T-helper 1 cell treated with Interleukin-12 subunit alpha and Interleukin-12 subunit beta and Interleukin-4 antibody, amounts not matched to agents 30 μg/mL and 1 μg/mL, for 36 hours (primary cell): ENCODE data around the gene MTERF2.

Experiments used
- H3K27ac Mint-ChIP-seq: one replicate; pipeline ENCODE4 v1.8.0; 2021; ENCODE audit warnings: mild to moderate bottlenecking, mixed read lengths
- H3K27me3 Mint-ChIP-seq: one replicate; pipeline ENCODE4 v1.8.0; 2021; ENCODE audit warnings: low read depth, mixed read lengths
- H3K36me3 Mint-ChIP-seq: one replicate; pipeline ENCODE4 v1.8.0; 2021; ENCODE audit warnings: low read depth, mixed read lengths
- H3K4me1 Mint-ChIP-seq: one replicate; pipeline ENCODE4 v1.8.0; 2021; ENCODE audit warnings: low read depth, mixed read lengths
- H3K4me3 Mint-ChIP-seq: one replicate; pipeline ENCODE4 v1.8.0; 2021; ENCODE audit warnings: mild to moderate bottlenecking, moderate library complexity, mixed read lengths
- H3K9me3 Mint-ChIP-seq: one replicate; pipeline ENCODE4 v1.8.0; 2021; ENCODE audit warnings: mixed read lengths

MTERF2 gene

GRCh38 chr12:106976668-106977067 lies 10.3 kb downstream of the MTERF2 start:
- H3K4me1 Mint-ChIP-seq = no peaks in the 10 kb centered on the region
- H3K4me3 Mint-ChIP-seq = no peak overlapping the region
- H3K27me3 Mint-ChIP-seq = no peaks in the 10 kb centered on the region
- no peak overlapping the region for H3K27ac Mint-ChIP-seq
- H3K9me3 Mint-ChIP-seq = no peaks in the 10 kb centered on the region
- peaks cover 7% of the 10 kb centered on the region for H3K36me3 Mint-ChIP-seq

DNA sequence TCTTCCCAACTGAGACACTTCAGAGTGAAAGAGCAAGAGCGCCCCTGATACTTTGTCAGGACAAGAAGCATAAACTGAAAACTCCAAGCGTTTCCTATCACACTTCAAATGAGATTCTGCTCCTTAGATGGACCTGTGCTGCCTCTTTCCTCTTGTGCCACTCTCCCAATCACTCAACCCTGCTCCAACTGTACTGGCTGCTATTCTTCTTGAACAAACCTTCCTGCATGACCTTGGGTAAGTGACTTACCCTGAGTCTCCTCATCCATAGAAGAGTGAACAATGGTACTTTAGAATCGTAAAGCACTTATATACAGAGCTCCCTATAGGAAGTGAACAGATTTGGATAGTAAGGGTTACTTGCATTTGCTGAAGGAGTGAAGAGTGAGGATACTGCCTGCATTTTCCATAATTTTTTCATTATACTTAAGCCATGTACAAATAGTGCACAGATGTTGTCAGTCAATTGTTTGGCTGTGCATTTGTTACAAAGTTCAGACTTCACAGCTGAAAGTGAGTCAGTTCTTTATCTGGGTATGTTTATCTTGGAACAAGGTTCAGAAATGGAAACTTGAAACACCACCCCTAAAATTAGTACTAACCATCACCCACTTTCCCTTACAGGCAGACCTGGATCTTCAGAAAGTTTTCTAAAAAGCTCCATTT lies 10.8 kb downstream of the MTERF2 start:
- Mint-ChIP-seq H3K36me3 (peaks cover 11% of the 10 kb centered on the region), H3K27ac (no peak overlapping the region), H3K4me1 (peaks cover under 1% of the 10 kb centered on the region), H3K9me3 (no peaks in the 10 kb centered on the region), H3K4me3 (no peak overlapping the region), H3K27me3 (no peaks in the 10 kb centered on the region)

GRCh38 chr12:106975098-106975497 lies 11.8 kb downstream of the MTERF2 start:
- H3K27ac Mint-ChIP-seq = no peak overlapping the region

GRCh38 chr12:106974511-106974910 lies 12.4 kb downstream of the MTERF2 start:
- Mint-ChIP-seq H3K36me3 (peaks cover 20% of the 10 kb centered on the region), H3K27me3 (no peaks in the 10 kb centered on the region), H3K9me3 (no peaks in the 10 kb centered on the region), H3K4me3 (no peak overlapping the region), H3K27ac (no peak overlapping the region), H3K4me1 (peaks cover 3% of the 10 kb centered on the region)

More at GRCh38 chr12:106975098-106975497, 11.8 kb downstream of the MTERF2 start:
- Mint-ChIP-seq H3K9me3 (no peaks in the 10 kb centered on the region), H3K27me3 (no peaks in the 10 kb centered on the region), H3K36me3 (peaks cover 17% of the 10 kb centered on the region), H3K4me3 (no peak overlapping the region), H3K4me1 (peaks cover 3% of the 10 kb centered on the region)

DNA sequence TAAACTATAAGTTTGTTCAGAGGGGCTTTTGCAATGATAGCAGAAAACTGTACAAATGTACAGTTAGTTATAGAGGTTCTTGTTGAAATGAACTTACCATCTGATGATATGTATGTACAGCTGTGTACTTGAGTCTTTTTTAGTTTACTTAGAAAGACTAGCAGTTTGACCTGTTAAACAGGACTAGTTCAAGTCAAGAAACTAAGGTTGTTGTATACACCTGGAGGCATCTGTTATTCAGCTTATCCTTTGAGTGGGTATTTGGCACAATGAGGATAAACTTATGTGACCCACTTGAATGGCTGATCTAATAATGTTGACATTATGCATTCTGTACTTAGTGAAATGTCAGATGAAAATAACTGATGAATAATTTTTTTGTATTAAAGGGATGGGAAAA lies 13.4 kb downstream of the MTERF2 start:
- Mint-ChIP-seq H3K4me1 (peaks cover 3% of the 10 kb centered on the region), H3K36me3 (peaks cover 20% of the 10 kb centered on the region), H3K27me3 (no peaks in the 10 kb centered on the region), H3K9me3 (no peaks in the 10 kb centered on the region), H3K4me3 (no peak overlapping the region), H3K27ac (no peak overlapping the region)

DNA sequence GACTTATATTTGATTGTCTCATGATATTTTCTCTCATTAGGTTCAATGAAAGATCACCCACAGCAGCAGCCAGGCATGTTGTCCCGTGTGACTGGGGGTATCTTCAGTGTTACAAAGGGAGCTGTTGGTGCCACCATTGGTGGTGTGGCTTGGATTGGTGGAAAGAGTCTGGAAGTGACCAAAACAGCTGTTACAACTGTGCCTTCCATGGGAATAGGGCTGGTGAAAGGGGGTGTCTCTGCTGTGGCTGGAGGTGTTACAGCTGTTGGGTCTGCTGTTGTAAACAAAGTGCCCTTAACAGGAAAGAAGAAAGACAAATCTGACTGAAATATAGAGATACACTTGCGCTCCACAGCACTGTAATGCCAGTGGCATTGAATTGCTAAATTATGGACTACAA lies 15.9 kb downstream of the MTERF2 start:
- peaks cover 33% of the 10 kb centered on the region for H3K36me3 Mint-ChIP-seq
- H3K4me3 Mint-ChIP-seq = no peak overlapping the region
- H3K27me3 Mint-ChIP-seq = no peaks in the 10 kb centered on the region
- H3K9me3 Mint-ChIP-seq = no peaks in the 10 kb centered on the region
- H3K4me1 Mint-ChIP-seq = peaks cover 3% of the 10 kb centered on the region
- H3K27ac Mint-ChIP-seq = peak overlapping the region; percentile 38

- Mint-ChIP-seq H3K9me3 (no peaks in the 10 kb centered on the region), H3K27ac (no peak overlapping the region), H3K4me1 (peaks cover 3% of the 10 kb centered on the region), H3K36me3 (peaks cover 21% of the 10 kb centered on the region), H3K4me3 (no peak overlapping the region), H3K27me3 (no peaks in the 10 kb centered on the region)
These were observed 22.4 kb downstream of the MTERF2 start for GRCh38 chr12:106964526-106964925.

- Mint-ChIP-seq H3K9me3 (no peaks in the 10 kb centered on the region), H3K4me3 (no peak overlapping the region), H3K4me1 (peaks cover 16% of the 10 kb centered on the region), H3K36me3 (peaks cover 14% of the 10 kb centered on the region), H3K27ac (no peak overlapping the region), H3K27me3 (no peaks in the 10 kb centered on the region)
These were observed 24.7 kb downstream of the MTERF2 start for GRCh38 chr12:106962286-106962685.

- peaks cover 20% of the 10 kb centered on the region for H3K4me1 Mint-ChIP-seq
- H3K36me3 Mint-ChIP-seq = peaks cover 8% of the 10 kb centered on the region
- H3K27me3 Mint-ChIP-seq = no peaks in the 10 kb centered on the region
- H3K9me3 Mint-ChIP-seq = no peaks in the 10 kb centered on the region
- no peak overlapping the region for H3K27ac Mint-ChIP-seq
- no peak overlapping the region for H3K4me3 Mint-ChIP-seq
These were observed 26.5 kb downstream of the MTERF2 start for GRCh38 chr12:106960443-106960842.

DNA sequence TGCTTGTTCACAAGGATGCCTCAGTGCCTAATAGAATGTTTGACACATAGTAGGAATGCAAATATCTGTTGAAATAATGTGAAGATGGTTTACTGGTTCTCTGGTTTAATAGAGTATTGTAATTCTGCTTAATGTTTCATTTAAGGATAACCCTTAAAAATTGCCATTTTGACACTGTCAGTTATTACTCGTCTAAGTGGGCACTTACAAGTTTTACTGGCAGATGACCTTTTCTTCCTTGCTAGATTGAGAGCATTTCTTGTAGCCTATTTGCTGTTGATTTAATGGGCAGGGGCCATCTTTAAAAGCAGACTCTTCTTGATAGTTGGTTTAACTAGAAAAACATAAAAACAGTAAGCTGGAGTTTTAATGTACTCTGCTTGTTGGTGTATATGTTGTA lies 29.4 kb downstream of the MTERF2 start:
- Mint-ChIP-seq H3K9me3 (no peaks in the 10 kb centered on the region), H3K4me3 (peak overlapping the region; percentile 99), H3K4me1 (peaks cover 22% of the 10 kb centered on the region), H3K27ac (peak overlapping the region; percentile 97), H3K36me3 (peaks cover 3% of the 10 kb centered on the region), H3K27me3 (no peaks in the 10 kb centered on the region)

- H3K4me1 Mint-ChIP-seq = peaks cover 22% of the 10 kb centered on the region
- H3K4me3 Mint-ChIP-seq = peak overlapping the region; percentile 99
- no peaks in the 10 kb centered on the region for H3K9me3 Mint-ChIP-seq
These were observed 30.8 kb downstream of the MTERF2 start for GRCh38 chr12:106956048-106956578.

GRCh38 chr12:106955377-106956047 lies 31.4 kb downstream of the MTERF2 start, which contains the start of gene TMEM263:
Gene TMEM263 (plus strand): TSS chr12:106955907. CDS start chr12:106967117, 11,210 bp downstream.
- H3K4me1 Mint-ChIP-seq = peaks cover 19% of the 10 kb centered on the region
- H3K27ac Mint-ChIP-seq = peak within 1 kb of the TSS; percentile 97
- H3K4me3 Mint-ChIP-seq = peak within 1 kb of the TSS; percentile 99
- H3K27me3 Mint-ChIP-seq = peaks cover 3% of the 10 kb centered on the region
- no peaks in the 10 kb centered on the region for H3K36me3 Mint-ChIP-seq
- H3K9me3 Mint-ChIP-seq = no peaks in the 10 kb centered on the region

More at GRCh38 chr12:106956048-106956578, 30.8 kb downstream of the MTERF2 start:
- H3K27ac Mint-ChIP-seq = peak overlapping the region; percentile 97
- peaks cover 2% of the 10 kb centered on the region for H3K36me3 Mint-ChIP-seq
- H3K27me3 Mint-ChIP-seq = peaks cover 3% of the 10 kb centered on the region

DNA sequence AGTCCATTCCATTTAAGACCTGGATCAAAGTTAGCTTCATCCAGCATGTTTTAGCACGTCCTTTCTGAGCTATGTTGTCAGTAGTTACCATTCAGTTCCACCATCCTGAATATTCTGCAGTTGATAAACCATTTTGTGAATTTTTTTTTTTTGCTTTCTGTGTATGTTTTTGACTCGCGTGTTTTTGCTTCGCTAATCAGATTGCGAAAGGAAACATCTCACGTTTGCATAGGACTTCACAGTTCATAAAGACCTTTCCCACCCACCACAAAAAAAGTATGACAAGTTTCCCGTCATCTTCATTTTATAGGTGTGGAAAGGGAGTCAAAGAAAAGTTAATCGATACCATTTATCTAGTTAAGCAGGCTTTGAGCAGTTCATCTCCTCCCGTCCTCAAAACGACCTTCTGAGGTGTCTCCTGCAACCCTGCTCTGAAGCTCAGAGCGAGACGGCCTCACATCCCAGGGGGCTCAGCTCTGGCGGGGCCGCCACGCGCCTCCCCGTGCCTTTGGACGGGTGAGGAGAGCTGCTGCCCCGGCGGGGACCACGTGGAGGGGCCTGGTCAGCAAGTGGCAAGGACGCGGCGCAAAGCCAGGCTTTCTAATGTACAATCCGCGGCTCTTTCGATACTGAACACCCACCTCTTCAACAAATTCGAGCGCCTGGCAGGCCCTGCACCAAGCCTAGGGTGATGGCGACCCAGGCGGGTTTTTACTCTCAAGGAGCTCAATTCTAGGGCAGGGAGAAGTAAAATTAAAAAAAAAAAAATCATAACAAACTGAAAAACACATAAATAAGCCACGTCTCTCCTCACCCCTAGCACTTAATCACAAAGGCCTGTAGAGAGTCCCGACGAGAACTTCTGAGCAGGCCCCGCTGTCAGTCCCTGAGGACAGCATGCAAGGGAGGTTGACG lies 32.2 kb downstream of the MTERF2 start:
- H3K4me3 Mint-ChIP-seq = peak overlapping the region; percentile 88
- peaks cover 3% of the 10 kb centered on the region for H3K36me3 Mint-ChIP-seq
- peak overlapping the region; percentile 91 for H3K27ac Mint-ChIP-seq
- H3K4me1 Mint-ChIP-seq = peaks cover 19% of the 10 kb centered on the region
- peaks cover 4% of the 10 kb centered on the region for H3K9me3 Mint-ChIP-seq
- H3K27me3 Mint-ChIP-seq = peaks cover 7% of the 10 kb centered on the region
